ENCODE measurements around the gene LDHAL6A. TPM values are rescaled to one million over a fixed set of nuclear protein-coding genes. Genes with fewer than 3 reads are reported as not detected.

Gene LDHAL6A
- total RNA-seq, 1 experiment from 2014 or later, result not detected

GRCh38 chr11:18491924-18492323 is 36.3 kb downstream of the LDHAL6A start:
- H3K4me1 Mint-ChIP-seq (ENCODE audit: low read depth, unreplicated experiment), result peaks cover 45% of the 10 kb centered on the region
- no peak overlapping the region for H3K4me3 Mint-ChIP-seq (ENCODE audit: low read depth, unreplicated experiment)
- TF ChIP-seq CTCF (IDR thresholded peaks at IDR 0.05; ENCODE audit: unreplicated experiment), result no peak
- intact Hi-C loops (cut with micrococcal nuclease; ENCODE audit: unreplicated experiment), result loop anchor here (2.0 to 10.0 kb wide), 4 partner anchors 35 to 250 kb away; partner anchors contain the start of gene TSG101
- BruUV-seq (replicated peaks), result no TSS peak
- no peaks in the 10 kb centered on the region for H3K27me3 Mint-ChIP-seq (ENCODE audit: unreplicated experiment)
- CTCF ChIA-PET, result no interaction called here
- no peak overlapping the region for H3K27ac Mint-ChIP-seq (ENCODE audit: unreplicated experiment)
- H3K9me3 Mint-ChIP-seq (ENCODE audit: low read depth, unreplicated experiment), result no peaks in the 10 kb centered on the region
- DNase-seq, result no peak
- peaks cover 14% of the 10 kb centered on the region for H3K36me3 Mint-ChIP-seq (ENCODE audit: insufficient read depth, unreplicated experiment)

DNA sequence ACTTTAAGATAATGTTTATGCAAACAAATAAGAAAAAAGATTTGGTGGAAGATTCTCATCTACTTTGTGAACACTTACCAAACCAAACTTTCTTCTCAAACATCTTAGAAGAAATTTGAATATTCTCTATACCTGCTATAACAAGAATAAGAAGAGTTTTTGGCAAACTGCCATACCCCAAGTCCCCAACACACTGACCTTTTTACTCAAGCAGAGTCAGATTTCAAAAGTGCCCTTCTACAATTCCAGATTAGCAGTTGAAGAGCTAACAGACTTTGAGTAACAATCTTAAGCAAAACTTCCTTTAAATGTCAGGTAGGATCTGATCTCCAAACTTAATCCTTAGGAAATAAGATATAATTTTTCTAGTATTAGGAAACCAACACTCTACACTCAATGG is 37.2 kb downstream of the LDHAL6A start:
- CTCF ChIA-PET, result no interaction called here
- no peak for DNase-seq
- Mint-ChIP-seq H3K4me1 (ENCODE audit: low read depth, unreplicated experiment) (peaks cover 45% of the 10 kb centered on the region), H3K4me3 (ENCODE audit: low read depth, unreplicated experiment) (peak overlapping the region; percentile 33), H3K9me3 (ENCODE audit: low read depth, unreplicated experiment) (no peaks in the 10 kb centered on the region), H3K27me3 (ENCODE audit: unreplicated experiment) (no peaks in the 10 kb centered on the region), H3K27ac (ENCODE audit: unreplicated experiment) (peak overlapping the region; percentile 19), H3K36me3 (ENCODE audit: insufficient read depth, unreplicated experiment) (peaks cover 14% of the 10 kb centered on the region)
- no peak for TF ChIP-seq CTCF (IDR thresholded peaks at IDR 0.05; ENCODE audit: unreplicated experiment)
- intact Hi-C loops (cut with micrococcal nuclease; ENCODE audit: unreplicated experiment), result loop anchor here (2.0 to 10.0 kb wide), 4 partner anchors 34 to 251 kb away; partner anchors contain the start of gene TSG101
- BruUV-seq (replicated peaks), result no TSS peak

- peaks cover 17% of the 10 kb centered on the region for H3K36me3 Mint-ChIP-seq (ENCODE audit: insufficient read depth, unreplicated experiment)
- H3K4me3 Mint-ChIP-seq (ENCODE audit: low read depth, unreplicated experiment), result peak overlapping the region; percentile 33
- H3K4me1 Mint-ChIP-seq (ENCODE audit: low read depth, unreplicated experiment), result peaks cover 43% of the 10 kb centered on the region
- no TSS peak for BruUV-seq (replicated peaks)
- CTCF ChIA-PET, result no interaction called here
- H3K27me3 Mint-ChIP-seq (ENCODE audit: unreplicated experiment), result no peaks in the 10 kb centered on the region
- H3K9me3 Mint-ChIP-seq (ENCODE audit: low read depth, unreplicated experiment), result no peaks in the 10 kb centered on the region
- DNase-seq, result no peak
- H3K27ac Mint-ChIP-seq (ENCODE audit: unreplicated experiment), result peak overlapping the region; percentile 19
- no peak for TF ChIP-seq CTCF (IDR thresholded peaks at IDR 0.05; ENCODE audit: unreplicated experiment)
- intact Hi-C loops (cut with micrococcal nuclease; ENCODE audit: unreplicated experiment), result loop anchor here (2.0 to 10.0 kb wide), 4 partner anchors 33 to 251 kb away; partner anchors contain the start of gene TSG101
Observed at GRCh38 chr11:18493310-18493709, 37.7 kb downstream of the LDHAL6A start.

DNA sequence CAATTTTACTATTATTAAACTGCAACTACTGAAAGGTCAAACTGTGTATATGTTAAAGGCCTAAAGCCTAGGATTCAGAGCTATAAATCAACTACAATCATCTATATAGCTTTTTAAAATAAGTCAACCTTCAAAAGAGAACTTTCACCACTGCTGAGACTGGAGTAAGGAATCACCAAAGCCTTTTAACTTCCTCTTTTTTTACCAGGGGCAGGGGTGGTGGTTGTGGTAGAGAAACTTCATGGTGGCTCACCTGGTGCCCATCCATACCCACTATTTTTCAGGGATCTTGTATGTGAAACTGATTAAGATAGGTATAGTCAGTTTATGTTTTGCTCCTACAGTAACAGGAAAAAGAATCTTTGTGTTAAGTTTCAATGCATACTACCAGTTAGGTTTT is 39.6 kb downstream of the LDHAL6A start:
- H3K27me3 Mint-ChIP-seq (ENCODE audit: unreplicated experiment), result no peaks in the 10 kb centered on the region
- CTCF ChIA-PET, result interaction anchor here (0.5 to 1.1 kb wide), 2 partner anchors 249 to 1718 kb away, joined by 3 to 5 read pairs; no protein-coding TSS in a partner anchor
- no peak overlapping the region for H3K4me3 Mint-ChIP-seq (ENCODE audit: low read depth, unreplicated experiment)
- H3K36me3 Mint-ChIP-seq (ENCODE audit: insufficient read depth, unreplicated experiment), result peaks cover 22% of the 10 kb centered on the region
- H3K27ac Mint-ChIP-seq (ENCODE audit: unreplicated experiment), result no peak overlapping the region
- TF ChIP-seq CTCF (IDR thresholded peaks at IDR 0.05; ENCODE audit: unreplicated experiment), result no peak
- no peaks in the 10 kb centered on the region for H3K9me3 Mint-ChIP-seq (ENCODE audit: low read depth, unreplicated experiment)
- intact Hi-C loops (cut with micrococcal nuclease; ENCODE audit: unreplicated experiment), result loop anchor here (10.0 kb wide), 1 partner anchor 180 kb away; no protein-coding TSS in a partner anchor
- H3K4me1 Mint-ChIP-seq (ENCODE audit: low read depth, unreplicated experiment), result peaks cover 29% of the 10 kb centered on the region
- no peak for DNase-seq
- no TSS peak for BruUV-seq (replicated peaks)
